Suprapubic skin (tissue), 3 donors: Measurements from ENCODE around the gene PAX5.

Experiments used
- CTCF ChIP-seq, 2 donors: fragments of 200-600 bp in 1 of 2; fragments of 450-650 bp in 1 of 2; sonication (generic) in 1 of 2; IDR thresholded peaks; one replicate each; pipeline ENCODE4 v1.5.1; 2016 to 2019; ENCODE audit warnings: antibody characterized with exemption in 2 of 2, mild to moderate bottlenecking in 1 of 2, moderate library complexity in 1 of 2
- EP300 ChIP-seq: sonication (generic); formaldehyde crosslinking; IDR thresholded peaks from one replicate; pipeline ENCODE4 v1.6.1; 2017; ENCODE audit warnings: antibody characterized with exemption

DNA sequence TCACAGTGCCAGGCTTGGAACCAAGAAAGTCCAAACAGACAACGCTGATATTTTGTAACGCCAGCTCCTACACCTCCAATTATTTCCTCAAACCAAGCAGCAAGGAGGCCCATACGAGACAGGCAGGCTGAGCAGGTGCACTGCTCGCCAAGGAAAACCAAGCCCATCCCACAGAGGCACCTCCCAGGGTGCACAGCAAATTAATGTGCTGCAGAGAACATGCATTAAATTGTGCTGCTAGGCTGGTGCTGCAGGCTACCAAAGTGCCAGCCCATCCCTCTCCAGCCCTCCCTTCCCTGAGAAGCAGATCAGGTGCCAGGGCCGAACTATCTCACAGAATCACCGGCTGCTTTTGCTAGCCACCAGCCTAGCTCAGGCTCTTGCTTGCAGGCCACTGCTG lies 137.8 kb downstream of the PAX5 start:
- TF ChIP-seq CTCF (IDR thresholded peaks at IDR 0.05) (no peak), EP300 (no peak)
